WTC11 (cell line): ENCODE measurements around the gene ANKRD28. TPM values are rescaled to one million over a fixed set of nuclear protein-coding genes. Genes with fewer than 3 reads are reported as not detected.

Experiments
- ATAC-seq: fragments of 200-7000 bp; cut with Tn5 transposase; 2 replicates; pipeline ENCODE4 v1.10.0; 2021; ENCODE audit warnings: mild to moderate bottlenecking, moderate library complexity
- CTCF ChIA-PET: fragments of 300-600 bp; sonication (Branson Sonifier 250); formaldehyde crosslinking; loops from one replicate; lab custom pipeline; 2021; ENCODE audit warnings: antibody characterized with exemption; lab: Charles Lee
- POLR2A ChIA-PET: fragments of 350-600 bp; sonication (Branson Sonifier 250); formaldehyde crosslinking; loops from one replicate; lab custom pipeline; 2021; ENCODE audit warnings: antibody characterized with exemption; lab: Charles Lee
- DNase-seq: peaks from one replicate; pipeline ENCODE4 v3.0.0; 2021; ENCODE audit warnings: low spot score
- H3K27ac Mint-ChIP-seq: 2 replicates; pipeline ENCODE4 v1.8.0; 2021; ENCODE audit warnings: mixed read lengths
- H3K27me3 Mint-ChIP-seq: 2 replicates; pipeline ENCODE4 v1.8.0; 2021; ENCODE audit warnings: low read depth, mild to moderate bottlenecking, moderate library complexity, mixed read lengths
- H3K36me3 Mint-ChIP-seq: 2 replicates; pipeline ENCODE4 v1.8.0; 2021; ENCODE audit warnings: mixed read lengths
- H3K4me1 Mint-ChIP-seq: 2 replicates; pipeline ENCODE4 v1.8.0; 2022; ENCODE audit warnings: mixed read lengths
- H3K4me3 Mint-ChIP-seq: 2 replicates; pipeline ENCODE4 v1.8.0; 2021; ENCODE audit warnings: mild to moderate bottlenecking, moderate library complexity, mixed read lengths
- H3K9me3 Mint-ChIP-seq: 2 replicates; pipeline ENCODE4 v1.8.0; 2021; ENCODE audit warnings: mixed read lengths
- CDX4 ChIP-seq: fragments of 250-450 bp; sonication (Bioruptor Pico); IDR thresholded peaks from 2 replicates; pipeline ENCODE4 v1.9.0; 2021; ENCODE audit warnings: moderate library complexity, mild to moderate bottlenecking, inconsistent platforms, borderline replicate concordance
- CREB1 ChIP-seq: sonication (generic); formaldehyde crosslinking; IDR thresholded peaks from 2 replicates; pipeline ENCODE4 v1.8.0; 2023; ENCODE audit warnings: mild to moderate bottlenecking, missing genetic modification reagents
- EMX1 ChIP-seq: fragments of 250-450 bp; sonication (Bioruptor Pico); IDR thresholded peaks from 2 replicates; pipeline ENCODE4 v1.8.0; 2021; ENCODE audit warnings: mild to moderate bottlenecking
- FOXJ3 ChIP-seq: sonication (generic); formaldehyde crosslinking; IDR thresholded peaks from 2 replicates; pipeline ENCODE4 v1.9.0; 2021; ENCODE audit warnings: missing genetic modification reagents, mild to moderate bottlenecking, borderline replicate concordance
- GRHL2 ChIP-seq: fragments of 250-450 bp; sonication (Bioruptor Pico); IDR thresholded peaks from 2 replicates; pipeline ENCODE4 v1.8.0; 2022; ENCODE audit warnings: mild to moderate bottlenecking, moderate library complexity; ENCODE audit not compliant: insufficient replicate concordance, severe bottlenecking
- MXD4 ChIP-seq: fragments of 250-450 bp; sonication (Bioruptor Pico); IDR thresholded peaks from 2 replicates; pipeline ENCODE4 v1.8.0; 2021; ENCODE audit warnings: mild to moderate bottlenecking, moderate library complexity, borderline replicate concordance
- NR2C2 ChIP-seq: sonication (generic); formaldehyde crosslinking; IDR thresholded peaks from 2 replicates; pipeline ENCODE4 v1.8.0; 2022; ENCODE audit warnings: mild to moderate bottlenecking, missing genetic modification reagents
- NR3C1 ChIP-seq: sonication (generic); formaldehyde crosslinking; conservative IDR thresholded peaks from 2 replicates; pipeline ENCODE4 v1.8.1; 2023; ENCODE audit warnings: low read depth, mild to moderate bottlenecking, missing genetic modification reagents
- SP1 ChIP-seq: sonication (generic); formaldehyde crosslinking; conservative IDR thresholded peaks from 2 replicates; pipeline ENCODE4 v1.8.1; 2022; ENCODE audit warnings: missing genetic modification reagents
- TEAD1 ChIP-seq: sonication (generic); formaldehyde crosslinking; IDR thresholded peaks from 2 replicates; pipeline ENCODE4 v1.8.0; 2022; ENCODE audit warnings: mild to moderate bottlenecking, missing genetic modification reagents
- TP53 ChIP-seq: sonication (generic); formaldehyde crosslinking; IDR thresholded peaks from 2 replicates; pipeline ENCODE4 v1.8.1; 2023; ENCODE audit warnings: mild to moderate bottlenecking, missing genetic modification reagents
- ZNF138 ChIP-seq: sonication (generic); formaldehyde crosslinking; conservative IDR thresholded peaks from 2 replicates; pipeline ENCODE4 v1.8.1; 2022; ENCODE audit warnings: mild to moderate bottlenecking, moderate library complexity, missing genetic modification reagents
- ZNF425 ChIP-seq: fragments of 250-450 bp; sonication (Bioruptor Pico); conservative IDR thresholded peaks from 2 replicates; pipeline ENCODE4 v1.9.0; 2021; ENCODE audit warnings: mild to moderate bottlenecking
- ZNF671 ChIP-seq: fragments of 250-450 bp; sonication (Bioruptor Pico); IDR thresholded peaks from 2 replicates; pipeline ENCODE4 v1.8.0; 2021; ENCODE audit warnings: mild to moderate bottlenecking
- total RNA-seq: library from RNA; stranded (reverse); gene quantifications from 3 replicates; pipeline ENCODE4 v1.2.3, GENCODE V29; 2021
- TF ChIP-seq, protein P1 (sequence below): sonication (generic); formaldehyde crosslinking; conservative IDR thresholded peaks from 2 replicates; pipeline ENCODE4 v1.8.1; 2023; ENCODE audit warnings: mild to moderate bottlenecking, low read depth, missing genetic modification reagents, moderate library complexity
- TF ChIP-seq, protein P2 (sequence below): sonication (generic); formaldehyde crosslinking; IDR thresholded peaks from 2 replicates; pipeline ENCODE4 v1.8.1; 2023; ENCODE audit warnings: mild to moderate bottlenecking, missing genetic modification reagents, moderate library complexity
- TF ChIP-seq, protein P3 (sequence below): sonication (generic); formaldehyde crosslinking; IDR thresholded peaks from 2 replicates; pipeline ENCODE4 v1.8.0; 2022; ENCODE audit warnings: mild to moderate bottlenecking, missing genetic modification reagents

The ANKRD28 gene
- total RNA-seq, 1 experiment from 2014 or later: 51.6 TPM

DNA sequence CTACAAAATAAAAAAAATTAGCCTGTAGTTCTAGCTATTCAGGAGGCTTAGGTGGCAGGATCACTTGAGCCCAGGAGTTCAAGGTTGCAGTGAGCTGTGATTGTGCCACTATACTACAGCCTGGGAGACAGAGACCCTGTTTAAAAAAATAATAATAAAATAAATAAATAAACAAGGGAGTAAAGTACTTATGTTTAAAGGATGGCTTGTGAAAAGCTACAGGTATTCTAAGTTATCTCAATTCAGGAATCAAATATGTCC, 74.2 kb downstream of the ANKRD28 start:
- Mint-ChIP-seq H3K27me3 (no peaks in the 10 kb centered on the region), H3K4me3 (no peak overlapping the region), H3K9me3 (no peaks in the 10 kb centered on the region), H3K36me3 (peaks cover 28% of the 10 kb centered on the region), H3K4me1 (peaks cover 8% of the 10 kb centered on the region), H3K27ac (no peak overlapping the region)
- no peak for ATAC-seq
- CTCF ChIA-PET: interaction anchor here (0.6 kb wide), 1 partner anchor 74 kb away, joined by 4 read pairs; no protein-coding TSS in a partner anchor
- TF ChIP-seq NR2C2 (CRISPR knock-in tag): no peak
- no peak for TF ChIP-seq ZNF138
- no peak for TF ChIP-seq FOXJ3 (CRISPR knock-in tag)
- TF ChIP-seq, protein P1, sequence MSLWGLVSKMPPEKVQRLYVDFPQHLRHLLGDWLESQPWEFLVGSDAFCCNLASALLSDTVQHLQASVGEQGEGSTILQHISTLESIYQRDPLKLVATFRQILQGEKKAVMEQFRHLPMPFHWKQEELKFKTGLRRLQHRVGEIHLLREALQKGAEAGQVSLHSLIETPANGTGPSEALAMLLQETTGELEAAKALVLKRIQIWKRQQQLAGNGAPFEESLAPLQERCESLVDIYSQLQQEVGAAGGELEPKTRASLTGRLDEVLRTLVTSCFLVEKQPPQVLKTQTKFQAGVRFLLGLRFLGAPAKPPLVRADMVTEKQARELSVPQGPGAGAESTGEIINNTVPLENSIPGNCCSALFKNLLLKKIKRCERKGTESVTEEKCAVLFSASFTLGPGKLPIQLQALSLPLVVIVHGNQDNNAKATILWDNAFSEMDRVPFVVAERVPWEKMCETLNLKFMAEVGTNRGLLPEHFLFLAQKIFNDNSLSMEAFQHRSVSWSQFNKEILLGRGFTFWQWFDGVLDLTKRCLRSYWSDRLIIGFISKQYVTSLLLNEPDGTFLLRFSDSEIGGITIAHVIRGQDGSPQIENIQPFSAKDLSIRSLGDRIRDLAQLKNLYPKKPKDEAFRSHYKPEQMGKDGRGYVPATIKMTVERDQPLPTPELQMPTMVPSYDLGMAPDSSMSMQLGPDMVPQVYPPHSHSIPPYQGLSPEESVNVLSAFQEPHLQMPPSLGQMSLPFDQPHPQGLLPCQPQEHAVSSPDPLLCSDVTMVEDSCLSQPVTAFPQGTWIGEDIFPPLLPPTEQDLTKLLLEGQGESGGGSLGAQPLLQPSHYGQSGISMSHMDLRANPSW (CRISPR knock-in tag): no peak
- TF ChIP-seq TEAD1 (CRISPR knock-in tag): no peak
- TF ChIP-seq ZNF671 (CRISPR knock-in tag): no peak
- no peak for TF ChIP-seq NR3C1 (CRISPR knock-in tag)
- no peak for TF ChIP-seq SP1 (CRISPR knock-in tag)
- TF ChIP-seq MXD4 (CRISPR knock-in tag): no peak
- TF ChIP-seq GRHL2 (CRISPR knock-in tag): no peak
- TF ChIP-seq CDX4 (CRISPR knock-in tag): no peak
- TF ChIP-seq EMX1 (CRISPR knock-in tag): no peak
- TF ChIP-seq, protein P2, sequence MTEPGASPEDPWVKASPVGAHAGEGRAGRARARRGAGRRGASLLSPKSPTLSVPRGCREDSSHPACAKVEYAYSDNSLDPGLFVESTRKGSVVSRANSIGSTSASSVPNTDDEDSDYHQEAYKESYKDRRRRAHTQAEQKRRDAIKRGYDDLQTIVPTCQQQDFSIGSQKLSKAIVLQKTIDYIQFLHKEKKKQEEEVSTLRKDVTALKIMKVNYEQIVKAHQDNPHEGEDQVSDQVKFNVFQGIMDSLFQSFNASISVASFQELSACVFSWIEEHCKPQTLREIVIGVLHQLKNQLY: no peak
- TF ChIP-seq, protein P3, sequence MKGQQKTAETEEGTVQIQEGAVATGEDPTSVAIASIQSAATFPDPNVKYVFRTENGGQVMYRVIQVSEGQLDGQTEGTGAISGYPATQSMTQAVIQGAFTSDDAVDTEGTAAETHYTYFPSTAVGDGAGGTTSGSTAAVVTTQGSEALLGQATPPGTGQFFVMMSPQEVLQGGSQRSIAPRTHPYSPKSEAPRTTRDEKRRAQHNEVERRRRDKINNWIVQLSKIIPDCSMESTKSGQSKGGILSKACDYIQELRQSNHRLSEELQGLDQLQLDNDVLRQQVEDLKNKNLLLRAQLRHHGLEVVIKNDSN (CRISPR knock-in tag): no peak
- TF ChIP-seq TP53 (CRISPR knock-in tag): no peak
- POLR2A ChIA-PET: no interaction called here
- DNase-seq: no peak

DNA sequence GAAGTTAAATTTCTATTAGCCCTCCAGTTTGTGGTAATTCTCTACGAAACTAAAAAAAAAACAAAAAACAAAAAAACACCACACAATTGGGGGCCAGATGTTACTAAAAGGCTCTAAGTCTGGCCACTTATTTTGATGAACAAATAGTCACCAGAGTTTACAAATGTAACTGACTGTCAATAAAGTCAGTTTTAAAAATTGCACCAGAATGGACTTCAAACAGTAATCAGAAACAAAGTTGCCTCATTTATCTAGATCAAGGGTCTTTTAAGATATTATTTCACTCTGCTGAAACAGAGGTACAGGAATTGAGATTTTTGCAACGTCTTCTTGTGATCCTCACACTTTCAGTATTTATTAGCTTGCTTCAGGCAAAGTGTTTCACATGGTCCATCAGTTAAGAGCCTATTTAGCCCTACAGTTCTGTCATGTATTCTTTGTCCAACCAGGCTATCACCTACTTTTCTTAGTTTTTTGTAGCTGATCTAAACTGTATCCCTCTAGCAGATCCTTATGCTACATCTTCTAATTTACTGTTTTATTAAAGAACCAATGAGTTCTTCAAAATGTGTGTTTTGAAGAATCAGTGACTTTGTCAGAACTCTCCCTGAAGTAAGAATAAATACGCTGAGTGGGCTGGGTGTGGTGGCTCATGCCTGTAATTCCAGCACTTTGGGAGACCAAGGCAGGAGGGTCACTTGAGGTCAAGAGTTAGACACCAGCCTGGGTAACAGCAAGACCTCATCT, 74.7 kb downstream of the ANKRD28 start:
- no peaks in the 10 kb centered on the region for H3K27me3 Mint-ChIP-seq
- no peak overlapping the region for H3K27ac Mint-ChIP-seq
- peaks cover 28% of the 10 kb centered on the region for H3K36me3 Mint-ChIP-seq
- DNase-seq (no peak), ATAC-seq (no peak)
- H3K4me3 Mint-ChIP-seq: no peak overlapping the region
- no peak for TF ChIP-seq CREB1
- TF ChIP-seq ZNF425 (CRISPR knock-in tag): no peak
- TF ChIP-seq TP53 (CRISPR knock-in tag): no peak
- TF ChIP-seq, all 79 proteins: peak for 0
- Mint-ChIP-seq H3K9me3 (no peaks in the 10 kb centered on the region), H3K4me1 (peaks cover 8% of the 10 kb centered on the region)
- ChIA-PET CTCF (interaction anchor here (0.6 kb wide), 1 partner anchor 74 kb away, joined by 4 read pairs; no protein-coding TSS in a partner anchor), POLR2A (no interaction called here)
